ENCODE results near the gene ZFYVE28.

Gene ZFYVE28

GRCh38 chr4:2367626-2368025 lies 50.8 kb downstream of the ZFYVE28 start:
- DNase-seq (ENCODE audit: low read depth) = no peak

DNA sequence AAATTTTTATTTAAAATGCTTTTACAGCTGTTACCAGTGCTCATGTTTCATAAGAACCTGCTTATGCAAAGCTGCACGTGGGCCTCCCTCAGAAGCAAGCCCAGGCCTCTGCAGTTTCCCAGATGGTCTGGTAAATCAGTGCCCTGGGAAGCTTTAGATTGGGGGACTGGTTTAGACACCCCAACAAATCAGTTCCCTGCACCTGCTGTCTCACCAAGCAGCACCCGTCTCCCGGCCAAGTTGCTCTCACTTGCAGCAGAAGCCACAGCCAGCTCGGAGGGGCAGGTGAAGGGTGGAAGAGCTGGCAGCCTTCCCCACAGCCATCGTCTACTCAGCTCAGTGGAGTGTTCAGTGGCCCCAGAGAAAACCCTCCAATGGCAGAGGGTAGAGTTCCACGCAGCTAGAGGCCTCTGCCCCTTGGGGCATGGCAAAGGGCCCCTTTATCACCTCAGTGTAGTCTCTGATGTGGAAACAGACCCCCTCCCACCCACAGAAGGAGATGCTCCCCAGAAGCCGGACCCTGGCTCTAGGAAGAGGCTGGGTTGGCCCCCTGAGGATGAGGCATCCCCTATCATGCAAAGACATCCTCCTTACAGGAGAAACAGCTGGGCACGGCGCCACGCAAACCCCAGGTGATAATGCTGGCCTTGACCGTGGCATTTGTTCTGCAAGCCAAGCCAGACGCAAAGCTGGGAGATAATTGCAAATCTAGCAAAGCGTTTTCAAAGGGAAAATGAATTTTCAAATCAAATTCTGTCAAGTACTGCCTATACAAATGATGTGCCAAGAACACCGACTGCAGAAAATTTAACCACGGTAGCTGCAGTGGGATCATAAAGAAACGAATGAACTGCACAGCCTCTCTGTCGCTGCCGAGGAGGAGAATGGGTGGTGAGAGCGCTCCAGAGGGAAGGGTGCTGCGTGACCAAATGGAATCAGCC lies 51.9 kb downstream of the ZFYVE28 start:
- DNase-seq (ENCODE audit: low read depth) = no peak

DNA sequence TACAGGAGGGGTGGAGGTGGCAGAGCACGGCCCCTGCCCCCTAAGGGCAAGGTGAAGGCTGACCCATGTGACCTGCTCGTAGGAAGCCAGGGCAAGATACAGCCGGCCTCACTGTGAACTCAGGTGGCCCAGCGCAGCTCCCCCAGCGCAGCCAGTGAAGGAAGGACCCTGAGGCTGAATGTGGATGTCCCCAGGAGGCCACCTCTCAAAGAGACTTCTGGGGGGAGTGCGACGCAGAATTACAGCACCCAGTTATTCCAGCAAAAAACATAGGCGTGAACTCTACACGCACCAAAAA lies 52.6 kb downstream of the ZFYVE28 start:
- no peak for DNase-seq (ENCODE audit: low read depth)

GRCh38 chr4:2365054-2365912 lies 53.2 kb downstream of the ZFYVE28 start:
- no peak for DNase-seq (ENCODE audit: low read depth)

DNA sequence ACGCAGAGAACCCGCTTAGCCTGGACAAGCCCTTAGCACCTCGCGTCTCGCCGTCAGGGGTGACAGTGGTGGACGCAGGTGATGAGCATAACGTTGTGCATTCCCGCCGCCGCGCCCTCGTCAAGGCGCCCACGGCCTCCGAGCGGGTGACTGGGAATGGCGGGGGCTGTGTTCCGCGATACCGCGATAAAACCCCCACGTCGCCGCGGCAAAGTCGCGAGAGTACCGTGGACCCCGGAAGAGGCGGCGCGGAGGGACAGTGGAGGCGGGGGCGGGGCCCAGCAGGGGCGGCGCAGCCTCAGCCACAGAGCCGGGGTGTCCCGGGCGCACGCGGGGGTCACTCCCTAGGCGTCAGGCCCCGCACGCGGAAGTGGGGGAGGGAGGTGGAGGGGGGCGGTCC lies 53.8 kb downstream of the ZFYVE28 start:
- peak; percentile 62 for DNase-seq (ENCODE audit: low read depth)

GRCh38 chr4:2363951-2364653 lies 54.3 kb downstream of the ZFYVE28 start:
- DNase-seq (ENCODE audit: low read depth) = no peak

- DNase-seq (ENCODE audit: low read depth) = peak; percentile 51
Measured at GRCh38 chr4:2363056-2363721, 55.3 kb downstream of the ZFYVE28 start.

- no peak for DNase-seq (ENCODE audit: low read depth)
Measured at GRCh38 chr4:2362266-2363055, 56.0 kb downstream of the ZFYVE28 start.

GRCh38 chr4:2361366-2362265 lies 56.8 kb downstream of the ZFYVE28 start:
- DNase-seq (ENCODE audit: low read depth) = no peak

DNA sequence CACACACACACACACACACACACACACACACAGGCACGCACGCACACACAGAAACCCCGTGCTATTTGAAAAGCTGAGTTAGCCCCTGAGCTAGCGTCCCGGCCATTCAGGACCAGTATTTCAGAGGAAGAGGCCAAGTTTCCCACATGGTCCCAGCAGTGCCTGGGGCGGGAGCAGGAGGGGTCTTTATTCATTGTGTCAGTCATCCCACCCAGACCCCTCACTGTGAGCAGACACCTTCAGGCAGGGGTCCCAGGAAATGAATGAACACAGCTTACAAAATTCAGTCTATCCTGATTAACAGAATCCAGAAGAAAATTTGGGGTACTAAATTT lies 58.1 kb downstream of the ZFYVE28 start:
- no peak for DNase-seq (ENCODE audit: low read depth)

DNA sequence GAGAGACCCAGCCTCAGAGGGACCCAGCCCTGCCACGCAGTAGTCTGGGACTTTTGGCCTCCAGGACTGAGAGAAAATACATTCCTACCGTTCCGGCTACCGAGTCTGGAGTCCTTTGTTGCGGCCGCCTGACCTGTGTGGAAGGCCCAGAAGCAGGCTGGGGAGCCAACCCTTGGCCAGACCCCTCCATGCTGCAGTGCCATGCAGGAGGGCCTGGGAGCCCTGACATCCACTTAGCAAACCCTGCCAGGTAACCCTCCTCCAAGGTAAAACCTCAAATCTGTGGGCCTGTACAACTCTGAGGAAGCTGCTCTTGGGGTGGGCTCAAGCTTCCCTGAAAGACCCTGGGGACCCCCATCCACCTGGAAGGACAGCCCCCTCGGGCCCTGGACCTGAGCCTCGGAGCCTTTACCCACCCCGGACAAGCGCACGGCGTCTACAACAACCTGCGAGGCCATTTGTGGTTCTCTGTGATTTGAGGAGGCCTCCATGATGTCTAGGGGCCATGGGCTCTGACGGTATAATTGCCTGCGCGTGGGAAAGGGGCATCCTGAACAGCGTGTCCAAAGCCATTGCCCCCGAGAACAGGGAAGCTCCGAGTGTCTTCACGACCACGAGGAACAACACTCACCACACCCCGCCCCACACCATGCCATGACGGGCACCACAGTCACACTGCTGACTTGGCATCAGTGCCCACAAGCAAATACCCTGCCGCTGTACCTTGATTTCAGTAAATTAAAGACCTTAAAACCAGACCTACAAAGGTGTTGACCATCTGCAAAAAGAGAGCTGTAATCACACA lies 58.7 kb downstream of the ZFYVE28 start:
- no peak for DNase-seq (ENCODE audit: low read depth)

DNA sequence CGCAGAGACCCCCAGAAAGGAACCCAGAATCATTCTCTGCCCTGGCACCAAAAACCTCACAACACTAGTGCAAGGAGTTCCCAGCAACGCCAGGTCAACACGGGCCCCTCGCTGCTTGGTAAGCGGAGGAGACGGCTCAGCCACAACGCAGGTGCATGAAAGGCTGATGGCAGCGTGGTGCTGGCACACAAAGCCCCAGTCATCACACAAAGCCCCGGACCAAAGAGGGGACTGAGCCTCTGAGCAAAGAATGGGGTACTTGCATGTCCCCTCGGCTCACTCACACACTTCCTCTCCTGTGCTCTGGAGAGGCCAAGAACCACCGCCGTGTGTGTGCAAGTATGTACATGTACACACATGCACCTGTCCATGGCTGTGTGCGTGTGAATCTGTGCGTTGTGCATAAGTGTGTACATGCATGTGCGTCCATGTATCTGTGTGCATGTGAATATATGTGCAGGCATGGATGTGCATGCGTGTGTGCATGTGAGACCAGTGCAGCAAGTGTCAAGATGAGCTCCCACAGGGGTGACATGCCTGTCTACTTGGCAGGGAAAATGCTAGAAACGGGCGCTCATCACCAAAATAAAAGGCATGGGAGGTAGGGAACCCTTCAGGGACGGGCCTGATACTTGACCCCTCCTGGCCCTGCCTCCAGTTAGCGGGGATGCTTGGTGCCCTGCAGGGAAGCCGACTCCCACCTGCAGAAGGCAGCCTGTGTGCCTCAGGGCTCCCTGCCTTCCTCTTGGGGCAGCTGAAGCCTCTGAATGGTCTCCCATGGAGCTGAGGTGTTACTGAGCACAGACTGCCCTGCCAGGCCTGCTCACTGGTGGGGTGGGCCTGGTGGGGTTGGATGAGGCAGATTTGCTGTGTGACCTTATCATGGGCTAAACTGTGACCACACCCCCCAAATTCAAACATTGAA lies 60.4 kb downstream of the ZFYVE28 start:
- no peak for DNase-seq (ENCODE audit: low read depth)

DNA sequence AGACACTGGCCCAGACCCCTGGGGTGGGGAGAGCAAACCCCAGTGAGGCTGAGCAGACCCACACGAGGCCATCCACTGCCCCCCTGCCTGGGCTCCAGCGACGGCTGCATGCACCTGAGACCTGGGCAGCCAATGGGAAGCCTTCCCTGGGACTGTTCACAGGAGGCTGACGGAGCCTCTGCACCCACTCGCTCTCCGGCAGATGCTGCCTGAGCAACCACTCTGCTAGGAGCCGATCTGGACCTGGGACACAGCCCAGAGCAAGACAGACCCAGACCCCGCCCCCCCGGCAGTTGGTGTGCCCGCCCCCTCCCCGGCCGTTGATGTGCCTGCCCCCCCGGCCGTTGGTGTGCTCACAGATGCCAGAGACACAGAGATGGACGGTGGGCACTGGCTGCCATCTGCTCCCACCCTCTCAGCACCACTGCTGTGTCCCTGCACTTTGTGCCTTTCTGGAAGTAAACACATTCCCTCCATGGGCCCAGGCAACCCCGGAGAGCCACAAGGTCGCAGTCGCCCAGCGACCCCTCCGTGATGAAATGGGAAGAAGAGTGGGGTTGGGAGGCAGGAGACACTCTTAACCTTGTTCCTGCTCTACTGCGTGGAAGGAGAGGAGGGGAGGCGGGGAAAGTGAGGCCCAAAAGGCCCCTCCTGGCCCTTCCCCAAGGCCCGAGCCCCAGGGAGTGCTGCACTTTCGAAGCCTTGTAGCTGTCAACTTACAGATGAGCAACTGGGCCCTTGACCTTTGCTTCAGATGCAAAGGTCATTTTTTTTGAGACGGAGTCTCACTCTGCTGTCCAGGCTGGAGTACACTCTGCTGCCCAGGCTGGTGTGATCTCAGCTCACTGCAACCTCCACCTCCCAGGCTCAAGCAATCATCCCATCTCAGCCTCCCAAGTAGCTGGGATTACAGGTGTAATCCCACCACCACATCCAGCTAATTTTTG lies 62.0 kb downstream of the ZFYVE28 start:
- no peak for DNase-seq (ENCODE audit: low read depth)

GRCh38 chr4:2354760-2355159 lies 63.7 kb downstream of the ZFYVE28 start:
- no peak for DNase-seq (ENCODE audit: low read depth)

DNA sequence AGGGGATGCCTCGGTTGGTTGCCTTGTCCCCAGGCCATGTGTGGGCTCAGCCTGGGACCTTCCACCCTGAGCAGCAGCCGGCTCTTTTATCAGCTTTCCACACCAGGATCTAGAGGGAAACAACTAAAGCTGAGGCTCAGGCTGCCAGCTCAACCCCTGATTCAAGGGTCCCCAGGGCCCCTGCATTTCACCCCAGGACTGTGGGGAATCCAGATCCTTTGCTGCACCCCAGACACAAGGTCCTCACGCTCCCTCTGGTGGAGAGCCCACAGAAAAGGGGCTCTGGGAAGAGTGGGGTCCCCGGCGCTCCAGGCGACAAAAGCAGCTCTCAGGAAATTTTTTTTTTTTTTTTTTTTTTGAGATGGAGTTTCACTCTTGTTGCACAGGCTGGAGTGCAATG lies 64.3 kb downstream of the ZFYVE28 start:
- no peak for DNase-seq (ENCODE audit: low read depth)

DNA sequence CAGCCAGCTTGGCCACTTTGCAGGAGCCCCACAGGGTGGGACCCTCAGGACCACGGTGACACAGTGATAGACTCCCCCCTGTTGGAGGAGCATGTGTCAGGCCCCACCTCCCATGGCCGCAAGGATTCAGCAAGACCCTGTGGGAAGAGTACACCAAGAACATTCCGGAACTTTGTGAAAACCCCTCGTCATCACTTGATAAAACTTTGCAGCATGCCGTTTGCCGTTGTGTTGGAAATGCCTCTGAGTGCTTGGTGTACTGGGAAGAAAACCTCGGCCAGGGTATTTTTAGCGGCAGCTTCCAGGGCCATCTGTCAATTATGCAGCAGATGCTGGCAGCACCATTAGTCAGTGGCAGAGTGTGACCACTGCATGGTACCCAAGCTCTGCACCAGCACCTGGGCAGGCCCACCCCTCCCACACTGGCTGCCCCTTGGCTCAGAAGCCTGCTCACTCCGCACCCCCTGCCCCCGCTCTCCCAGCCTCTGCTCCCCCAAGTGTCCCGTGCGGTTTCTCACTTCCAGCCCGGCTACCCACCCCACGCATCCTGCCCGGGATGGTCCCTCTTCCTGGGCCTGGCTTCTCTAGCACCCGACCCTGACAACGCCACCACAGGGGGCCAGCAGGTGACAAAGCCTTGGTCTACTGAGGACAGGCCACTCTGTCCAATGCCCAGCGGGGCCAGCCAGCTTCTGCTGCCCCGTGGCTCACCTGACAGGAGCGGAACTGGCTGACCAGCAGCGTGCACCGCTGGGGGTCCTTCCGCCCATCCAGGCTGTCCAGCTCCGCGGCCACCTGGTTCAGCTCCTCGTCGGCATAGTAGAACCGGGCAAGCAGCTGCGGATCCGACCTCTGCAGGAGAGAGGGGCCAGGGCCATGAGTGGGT lies 65.0 kb downstream of the ZFYVE28 start:
- DNase-seq (ENCODE audit: low read depth) = no peak
